Spleen (tissue), 11 donors: ENCODE results near the gene ODF2. TPM values are rescaled to one million over a fixed set of nuclear protein-coding genes. Genes with fewer than 3 reads are reported as not detected.

Source experiments
- DNase-seq: peaks from one replicate; pipeline ENCODE4 v3.0.0-alpha.2; 2020
- H3K27ac ChIP-seq, 8 donors: fragments of 200-600 bp; sonication (generic) in 7 of 8; 1 replicate in 4 of 8; 2 replicates in 4 of 8; pipeline versions ENCODE4 v1.5.0 to v1.8.0; 2016 to 2021; ENCODE audit warnings: inconsistent platforms in 4 of 8, mild to moderate bottlenecking in 4 of 8, moderate library complexity in 1 of 8
- H3K27me3 ChIP-seq, 7 donors: fragments of 200-600 bp; sonication (generic) in 6 of 7; replicated peaks in 1 of 7; 1 replicate in 4 of 7; 2 replicates in 3 of 7; pipeline versions ENCODE4 v1.5.0 to v1.8.0; 2016 to 2021; ENCODE audit warnings: inconsistent platforms in 3 of 7, mild to moderate bottlenecking in 1 of 7
- H3K36me3 ChIP-seq, 6 donors: fragments of 200-600 bp; sonication (generic) in 5 of 6; 1 replicate in 4 of 6; 2 replicates in 2 of 6; pipeline versions ENCODE4 v1.5.0 to v1.8.0; 2016 to 2021; ENCODE audit warnings: inconsistent platforms in 2 of 6
- H3K4me1 ChIP-seq, 6 donors: fragments of 200-600 bp; sonication (generic) in 5 of 6; 1 replicate in 3 of 6; 2 replicates in 3 of 6; pipeline versions ENCODE4 v1.5.0 to v1.8.0; 2016 to 2021; ENCODE audit warnings: inconsistent platforms in 3 of 6
- H3K4me3 ChIP-seq, 8 donors: fragments of 200-600 bp; sonication (generic) in 7 of 8; 1 replicate in 4 of 8; 2 replicates in 4 of 8; pipeline versions ENCODE4 v1.5.0 to v1.8.0; 2016 to 2021; ENCODE audit warnings: inconsistent platforms in 4 of 8, mild to moderate bottlenecking in 4 of 8, moderate library complexity in 2 of 8
- H3K9me3 ChIP-seq, 8 donors: fragments of 200-600 bp; sonication (generic) in 7 of 8; 1 replicate in 4 of 8; 2 replicates in 4 of 8; pipeline versions ENCODE4 v1.5.0 to v1.8.0; 2016 to 2021; ENCODE audit warnings: inconsistent platforms in 4 of 8
- CTCF ChIP-seq, 11 experiments: fragments of 200-600 bp in 7 of 11; fragments of 450-650 bp in 4 of 11; sonication (generic) in 4 of 11; IDR thresholded peaks in 8 of 11; conservative IDR thresholded peaks in 3 of 11; 1 replicate in 7 of 11; 2 replicates in 4 of 11; pipeline versions ENCODE4 v1.4.0 to v1.8.0; 2016 to 2021; ENCODE audit warnings: antibody characterized with exemption in 11 of 11, inconsistent platforms in 4 of 11, mild to moderate bottlenecking in 1 of 11
- POLR2A ChIP-seq, 3 donors: fragments of 450-650 bp; IDR thresholded peaks; one replicate each; pipeline ENCODE4 v1.5.1; 2017; ENCODE audit warnings: antibody characterized with exemption in 3 of 3, mild to moderate bottlenecking in 1 of 3
- POLR2AphosphoS5 ChIP-seq, 3 donors: sonication (generic); formaldehyde crosslinking; IDR thresholded peaks; one replicate each; pipeline ENCODE4 v1.5.1; 2017; ENCODE audit warnings: antibody characterized with exemption in 3 of 3
- WGBS, 5 donors: extraction: QIAGEN DNeasy Blood & Tissue Kit in 3 of 5; methylation state at CpG; one replicate each; pipeline versions ENCODE4 v1.1.5 to v1.1.7; 2013 to 2018; 5-methylcytosine and 5-hydroxymethylcytosine counted together
- intact Hi-C: fragments of 100-400 bp; cut with DNase I; formaldehyde crosslinking; loops from one replicate; pipeline ENCODE4 v1.15.0; 2023; ENCODE audit warnings: low total_unique reads
- polyA plus RNA-seq, 3 donors: library from polyadenylated mRNA; stranded (reverse); fragments of 200-250 nt; gene quantifications; one replicate each; pipeline ENCODE4 v1.2.1, GENCODE V29; 2013
- total RNA-seq, 7 donors: library from RNA; depleted of rRNA in 3 of 7; stranded (reverse); fragments of >200 nt in 3 of 7; fragmentation: NEBNext Ultra II Directional in 4 of 7; extraction: Animal tissue kit (Norgen Biotek cat#: 25700) in 4 of 7; gene quantifications; one replicate each; pipeline versions ENCODE4 v1.1.0 to v1.2.1, GENCODE V29; 2016 to 2021
- donor health status: healthy with polysubstance abuse.
- donor health status: DM: no; HTN: no; CAD: no; lungs with moderate emphysema.
- donor health status: DM: no; HTN: no; CAD: no.
- donor health status: Bipolar disorder and iron deficiency.
- donor health status: healthy.
- donor health status: DM: no; HTN: no; CAD: no.
- donor health status: DM: yes; HTN: yes; CAD: no.

Gene ODF2
- total and polyA plus RNA-seq, 10 donors = 13.4 to 37.5 (median 26.6) TPM

GRCh38 chr9:128521956-128522355, 66.2 kb downstream of the ODF2 start:
- DNase-seq = no peak
- Histone ChIP-seq H3K9me3 (peaks cover 0 to 5% (median 0%) of the 10 kb centered on the region in 8 donors), H3K36me3 (peaks cover 0 to 100% (median 85%) of the 10 kb centered on the region in 6 donors), H3K4me3 (no peak overlapping the region), H3K27ac (no peak overlapping the region), H3K4me1 (peaks cover 0 to 11% (median 2%) of the 10 kb centered on the region in 6 donors), H3K27me3 (no peaks in the 10 kb centered on the region)
- intact Hi-C loops = no loop called here
- WGBS, 5 donors = 89 to 94% (median 93%) methylated on average over 6 of the region's 6 CpGs
- TF ChIP-seq POLR2AphosphoS5 (IDR thresholded peaks at IDR 0.05) (no peak), CTCF (IDR thresholded peaks at IDR 0.05 in 8 of 11, conservative IDR thresholded peaks at IDR 0.05 in 3 of 11) (no peak), POLR2A (IDR thresholded peaks at IDR 0.05) (no peak)

- H3K4me3 ChIP-seq = no peak overlapping the region
- WGBS, 5 donors = 56 to 71% (median 66%) methylated on average over 12 to 13 of the region's 13 CpGs
- H3K9me3 ChIP-seq = peaks cover 0 to 5% (median 0%) of the 10 kb centered on the region in 8 donors
- DNase-seq = no peak
- H3K4me1 ChIP-seq = peaks cover 0 to 11% (median 2%) of the 10 kb centered on the region in 6 donors
- peak overlapping the region in 4 of 8 donors; percentile 20 to 54 (median 40) for H3K27ac ChIP-seq
- no peaks in the 10 kb centered on the region for H3K27me3 ChIP-seq
- intact Hi-C loops = no loop called here
- H3K36me3 ChIP-seq = peaks cover 0 to 100% (median 85%) of the 10 kb centered on the region in 6 donors
- no peak for TF ChIP-seq CTCF (IDR thresholded peaks at IDR 0.05 in 8 of 11, conservative IDR thresholded peaks at IDR 0.05 in 3 of 11)
- TF ChIP-seq POLR2A (IDR thresholded peaks at IDR 0.05) = no peak
- TF ChIP-seq POLR2AphosphoS5 (IDR thresholded peaks at IDR 0.05) = peak in 2 of 3 donors; percentile 20 to 39
Measured at GRCh38 chr9:128523199-128523925, 67.6 kb downstream of the ODF2 start.

- 80 to 96% (median 92%) methylated on average over 2 of the region's 2 CpGs for WGBS, 5 donors
- peaks cover 0 to 17% (median 3%) of the 10 kb centered on the region in 6 donors for H3K4me1 ChIP-seq
- H3K36me3 ChIP-seq = peaks cover 0 to 100% (median 95%) of the 10 kb centered on the region in 6 donors
- H3K4me3 ChIP-seq = no peak overlapping the region
- intact Hi-C loops = no loop called here
- TF ChIP-seq POLR2AphosphoS5 (IDR thresholded peaks at IDR 0.05) = no peak
- no peak for TF ChIP-seq POLR2A (IDR thresholded peaks at IDR 0.05)
- no peak for TF ChIP-seq CTCF (IDR thresholded peaks at IDR 0.05 in 8 of 11, conservative IDR thresholded peaks at IDR 0.05 in 3 of 11)
- DNase-seq = peak; percentile 8
- H3K27ac ChIP-seq = no peak overlapping the region
- H3K9me3 ChIP-seq = no peaks in the 10 kb centered on the region
- no peaks in the 10 kb centered on the region for H3K27me3 ChIP-seq
Measured at GRCh38 chr9:128526720-128527119, 70.9 kb downstream of the ODF2 start.

- no peak for DNase-seq
- peak overlapping the region in 5 of 8 donors; percentile 4 to 50 (median 28) for H3K27ac ChIP-seq
- H3K9me3 ChIP-seq = no peaks in the 10 kb centered on the region
- 88 to 93% (median 91%) methylated on average over 15 of the region's 15 CpGs for WGBS, 5 donors
- no peak overlapping the region for H3K4me3 ChIP-seq
- H3K4me1 ChIP-seq = peaks cover 0 to 9% (median 1%) of the 10 kb centered on the region in 6 donors
- peaks cover 0 to 100% (median 95%) of the 10 kb centered on the region in 6 donors for H3K36me3 ChIP-seq
- no peaks in the 10 kb centered on the region for H3K27me3 ChIP-seq
- no peak for TF ChIP-seq POLR2AphosphoS5 (IDR thresholded peaks at IDR 0.05)
- intact Hi-C loops = no loop called here
Measured at GRCh38 chr9:128528445-128529160, 72.8 kb downstream of the ODF2 start.
